H54 (cell line): ENCODE results near the gene CREG2.
A peak's percentile ranks its signal among the peaks of the same experiment; 100 is the strongest.

ENCODE experiments used
- DNase-seq: peaks from one replicate; pipeline ENCODE4 v3.0.0; 2011; ENCODE audit warnings: low spot score, mixed read lengths; ENCODE audit not compliant: insufficient read length
- FAIRE-seq: peaks from 3 replicates; lab custom pipeline; 2011; peaks lifted over from hg19 to GRCh38; lab: Jason Lieb, UNC
- POLR2A ChIP-seq: IDR thresholded peaks from 2 replicates; pipeline ENCODE4 v1.6.1; 2011; ENCODE audit warnings: low read depth, mild to moderate bottlenecking, low read length

Gene CREG2

GRCh38 chr2:101308432-101309210, 78.7 kb downstream of the CREG2 start, which contains the start of gene RNF149:
TSS of gene RNF149 (minus strand) at chr2:101308701. CDS start at chr2:101308588, 113 bp downstream.
- DNase-seq (peak; percentile 55), FAIRE-seq (no peak)
- TF ChIP-seq POLR2A = peak; percentile 51

- no peak for TF ChIP-seq POLR2A
- FAIRE-seq (no peak), DNase-seq (no peak)
These were observed 79.3 kb downstream of the CREG2 start for GRCh38 chr2:101307950-101308431.

DNA sequence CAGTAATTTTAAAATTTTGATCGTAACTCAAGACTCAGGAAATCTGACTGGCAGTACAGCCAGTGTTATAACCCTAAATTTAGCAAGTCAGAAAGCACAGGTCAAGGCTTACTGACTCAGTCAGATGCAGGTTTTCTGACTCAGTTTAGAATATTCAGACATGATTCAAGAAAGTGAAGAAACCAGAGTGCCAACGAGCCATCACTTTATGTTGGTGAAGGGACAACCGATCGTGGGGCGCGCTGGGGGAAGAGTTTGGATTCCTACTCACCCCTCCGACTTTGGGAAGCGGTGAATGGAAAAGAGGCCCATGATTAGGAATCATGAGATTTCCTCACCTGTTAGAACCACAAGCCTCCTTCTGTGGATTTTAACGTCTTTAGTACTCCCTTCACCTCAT, 79.8 kb downstream of the CREG2 start:
- no peak for TF ChIP-seq POLR2A
- DNase-seq = no peak
- no peak for FAIRE-seq

- no peak for TF ChIP-seq POLR2A
- DNase-seq = no peak
- FAIRE-seq = no peak
These were observed 80.9 kb downstream of the CREG2 start for GRCh38 chr2:101306410-101306809.

- TF ChIP-seq POLR2A = no peak
- peak; percentile 30 for DNase-seq
- FAIRE-seq = peak; percentile 81
These were observed 81.7 kb downstream of the CREG2 start for GRCh38 chr2:101305492-101306078.

DNA sequence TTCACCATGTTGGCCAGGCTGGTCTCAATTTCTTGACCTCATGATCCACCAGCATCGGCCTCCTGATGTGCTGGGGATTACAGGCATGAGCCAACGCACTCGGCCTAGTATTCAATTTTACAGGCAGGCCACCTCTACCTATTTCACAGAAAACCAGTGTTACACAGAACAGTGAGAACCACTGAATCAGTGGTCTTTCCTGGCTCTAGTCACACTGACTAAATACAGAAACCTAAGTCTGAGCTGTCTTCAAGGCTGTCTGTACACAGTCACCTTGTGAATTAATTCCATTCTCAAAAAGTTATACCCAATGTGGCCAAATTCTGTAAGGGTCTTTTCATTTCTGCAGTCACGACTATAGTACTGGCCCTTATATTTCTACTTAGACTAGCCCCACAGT, 82.3 kb downstream of the CREG2 start:
- TF ChIP-seq POLR2A = no peak
- FAIRE-seq = no peak
- DNase-seq = no peak

- TF ChIP-seq POLR2A = no peak
- FAIRE-seq (no peak), DNase-seq (no peak)
These were observed 83.6 kb downstream of the CREG2 start for GRCh38 chr2:101303688-101304087.

DNA sequence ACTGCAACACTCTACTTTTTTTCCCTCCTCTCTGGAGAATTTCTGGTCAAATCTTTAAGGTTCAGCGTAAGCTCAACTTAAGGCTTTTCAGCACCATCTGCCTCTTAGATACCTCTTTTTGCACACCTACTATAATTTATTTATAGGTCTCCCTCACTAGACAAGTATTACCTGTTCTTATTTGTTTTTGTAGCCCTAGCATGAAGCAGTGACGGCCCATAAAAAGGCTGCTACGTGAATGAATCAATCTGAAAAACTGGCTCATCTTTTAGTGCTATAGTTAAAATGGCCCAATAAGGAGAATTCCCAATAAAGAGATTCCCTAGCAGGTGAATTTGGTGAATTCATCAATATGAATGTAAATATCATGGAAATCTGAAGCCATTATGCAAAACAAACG, 85.3 kb downstream of the CREG2 start:
- DNase-seq (no peak), FAIRE-seq (no peak)
- no peak for TF ChIP-seq POLR2A

- no peak for TF ChIP-seq POLR2A
- FAIRE-seq (no peak), DNase-seq (no peak)
These were observed 86.5 kb downstream of the CREG2 start for GRCh38 chr2:101300836-101301235.

DNA sequence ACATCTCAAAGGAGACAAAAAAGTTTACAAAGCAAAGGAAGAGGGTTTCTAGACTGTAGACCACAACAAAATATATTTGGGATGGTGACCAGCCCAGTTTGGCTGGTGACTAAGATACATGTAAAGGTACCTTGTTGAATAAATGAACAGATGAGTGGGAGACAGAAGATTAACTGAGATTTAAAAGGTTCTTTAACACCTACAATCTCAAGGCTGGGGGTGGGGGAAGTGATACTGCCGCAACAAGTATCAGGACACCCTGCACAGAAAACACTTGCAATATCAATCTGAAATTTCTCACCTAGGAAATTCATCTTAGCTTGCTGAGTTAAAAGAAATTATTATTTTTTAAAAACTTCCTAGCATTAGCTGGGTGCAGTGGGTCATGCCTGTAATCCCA, 87.1 kb downstream of the CREG2 start:
- FAIRE-seq (no peak), DNase-seq (no peak)
- TF ChIP-seq POLR2A = no peak

- TF ChIP-seq POLR2A = no peak
- FAIRE-seq (no peak), DNase-seq (no peak)
These were observed 87.7 kb downstream of the CREG2 start for GRCh38 chr2:101299604-101300003.

GRCh38 chr2:101297383-101297782, 89.9 kb downstream of the CREG2 start:
- DNase-seq (no peak), FAIRE-seq (no peak)
- no peak for TF ChIP-seq POLR2A

DNA sequence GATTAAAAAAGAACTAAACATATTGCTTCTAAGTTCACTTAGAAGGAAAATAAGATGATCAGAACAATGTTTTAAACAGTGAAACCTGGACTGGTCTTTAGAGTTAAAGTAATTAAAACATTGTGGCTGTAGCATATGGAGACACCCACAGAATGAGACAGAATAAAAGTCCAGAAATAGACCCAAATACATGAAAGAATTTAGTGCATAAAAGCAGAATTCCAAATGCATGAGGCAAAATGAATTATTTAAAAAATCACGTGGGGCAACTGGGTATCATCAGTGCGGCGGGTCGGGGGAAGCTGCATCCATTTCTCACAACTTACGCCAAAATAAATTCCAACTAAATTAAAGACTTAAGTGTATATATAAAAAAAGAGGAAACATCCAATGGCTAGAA, 90.9 kb downstream of the CREG2 start:
- DNase-seq (no peak), FAIRE-seq (no peak)
- no peak for TF ChIP-seq POLR2A

- DNase-seq (no peak), FAIRE-seq (no peak)
- TF ChIP-seq POLR2A = no peak
These were observed 91.4 kb downstream of the CREG2 start for GRCh38 chr2:101295895-101296294.
